Liver (tissue), 9 donors: ENCODE measurements around the gene RGS12. TPM values are rescaled to one million over a fixed set of nuclear protein-coding genes. Genes with fewer than 3 reads are reported as not detected.

Experiments used
- DNase-seq: peaks from one replicate; pipeline ENCODE4 v3.0.0-alpha.2; 2017; ENCODE audit warnings: low spot score
- H3K27ac ChIP-seq, 2 donors: one replicate each; pipeline ENCODE4 v1.7.0; 2013; ENCODE audit warnings: inconsistent platforms in 2 of 2, low read length in 2 of 2, control low read depth in 1 of 2, low read depth in 1 of 2, mild to moderate bottlenecking in 1 of 2
- H3K27me3 ChIP-seq, 4 donors: one replicate each; pipeline versions ENCODE4 v1.6.1 to v1.7.0; 2013; ENCODE audit warnings: low read length in 3 of 4, inconsistent platforms in 1 of 4, mild to moderate bottlenecking in 1 of 4, moderate library complexity in 1 of 4; ENCODE audit not compliant: control insufficient read depth in 4 of 4, insufficient read depth in 4 of 4
- H3K36me3 ChIP-seq, 4 donors: one replicate each; pipeline versions ENCODE4 v1.6.1 to v1.7.0; 2013; ENCODE audit warnings: low read length in 3 of 4, mild to moderate bottlenecking in 3 of 4, low read depth in 1 of 4, moderate library complexity in 1 of 4; ENCODE audit not compliant: control insufficient read depth in 4 of 4, insufficient read depth in 3 of 4
- H3K4me1 ChIP-seq, 4 donors: one replicate each; pipeline versions ENCODE4 v1.6.1 to v1.7.0; 2013; ENCODE audit warnings: low read length in 3 of 4, mild to moderate bottlenecking in 3 of 4, moderate library complexity in 1 of 4; ENCODE audit not compliant: control insufficient read depth in 4 of 4, insufficient read depth in 4 of 4
- H3K4me3 ChIP-seq, 3 donors: one replicate each; pipeline versions ENCODE4 v1.6.1 to v1.7.0; 2013; ENCODE audit warnings: low read length in 3 of 3, control low read depth in 1 of 3, low read depth in 1 of 3, mild to moderate bottlenecking in 1 of 3
- H3K9ac ChIP-seq, 2 donors: one replicate each; pipeline ENCODE4 v1.7.0; 2013; ENCODE audit warnings: low read length in 2 of 2, mild to moderate bottlenecking in 2 of 2, moderate library complexity in 2 of 2, control low read depth in 1 of 2, low read depth in 1 of 2
- H3K9me3 ChIP-seq, 4 donors: one replicate each; pipeline versions ENCODE4 v1.6.1 to v1.7.0; 2013; ENCODE audit warnings: low read length in 3 of 4; ENCODE audit not compliant: control insufficient read depth in 4 of 4
- ATF3 ChIP-seq: IDR thresholded peaks from 2 replicates; pipeline ENCODE4 v1.6.1; 2016; ENCODE audit warnings: antibody characterized with exemption
- CTCF ChIP-seq: fragments of 150-350 bp; IDR thresholded peaks from 2 replicates; pipeline ENCODE4 v1.5.1; 2017; ENCODE audit warnings: improper control_type of control experiment, low read depth, low read length; ENCODE audit not compliant: missing input control
- EGR1 ChIP-seq, 2 donors: IDR thresholded peaks; 2 replicates each; pipeline ENCODE4 v1.6.1; 2016 to 2018; ENCODE audit warnings: antibody characterized with exemption in 2 of 2, low read depth in 2 of 2
- FOXA1 ChIP-seq: IDR thresholded peaks from 2 replicates; pipeline ENCODE4 v1.6.1; 2016; ENCODE audit warnings: antibody characterized with exemption
- FOXA2 ChIP-seq: IDR thresholded peaks from 2 replicates; pipeline ENCODE4 v1.6.1; 2016; ENCODE audit warnings: antibody characterized with exemption
- GABPA ChIP-seq, 2 donors: IDR thresholded peaks in 1 of 2; conservative IDR thresholded peaks in 1 of 2; 2 replicates each; pipeline ENCODE4 v1.6.1; 2016; ENCODE audit warnings: antibody characterized with exemption in 2 of 2, mild to moderate bottlenecking in 1 of 2, moderate library complexity in 1 of 2
- HNF4A ChIP-seq, 2 donors: conservative IDR thresholded peaks; 2 replicates each; pipeline ENCODE4 v1.6.1; 2016; ENCODE audit warnings: antibody characterized with exemption in 2 of 2, mild to moderate bottlenecking in 2 of 2
- HNF4G ChIP-seq: IDR thresholded peaks from 2 replicates; pipeline ENCODE4 v1.6.1; 2016; ENCODE audit warnings: antibody characterized with exemption
- JUND ChIP-seq, 2 donors: IDR thresholded peaks; 2 replicates each; pipeline ENCODE4 v1.6.1; 2016; ENCODE audit warnings: antibody characterized with exemption in 2 of 2
- MAX ChIP-seq: IDR thresholded peaks from 2 replicates; pipeline ENCODE4 v1.6.1; 2016; ENCODE audit warnings: antibody characterized with exemption
- NR2F2 ChIP-seq: IDR thresholded peaks from 2 replicates; pipeline ENCODE4 v1.6.1; 2016; ENCODE audit warnings: antibody characterized with exemption
- RAD21 ChIP-seq, 2 donors: IDR thresholded peaks; 2 replicates each; pipeline ENCODE4 v1.6.1; 2016; ENCODE audit warnings: antibody characterized with exemption in 2 of 2, mild to moderate bottlenecking in 2 of 2
- RXRA ChIP-seq, 2 donors: IDR thresholded peaks; 2 replicates each; pipeline ENCODE4 v1.6.1; 2017 to 2018; ENCODE audit warnings: antibody characterized with exemption in 2 of 2, mild to moderate bottlenecking in 1 of 2
- SP1 ChIP-seq: IDR thresholded peaks from 2 replicates; pipeline ENCODE4 v1.6.1; 2018; ENCODE audit warnings: antibody characterized with exemption, mild to moderate bottlenecking
- TAF1 ChIP-seq: conservative IDR thresholded peaks from 2 replicates; pipeline ENCODE4 v1.6.1; 2016; ENCODE audit warnings: antibody characterized with exemption, mild to moderate bottlenecking
- YY1 ChIP-seq: IDR thresholded peaks from 2 replicates; pipeline ENCODE4 v1.6.1; 2016; ENCODE audit warnings: antibody characterized with exemption, mild to moderate bottlenecking
- ZBTB33 ChIP-seq: IDR thresholded peaks from 2 replicates; pipeline ENCODE4 v1.6.1; 2016; ENCODE audit warnings: antibody characterized with exemption
- WGBS: extraction: QIAGEN DNeasy Blood & Tissue Kit; methylation state at CpG from one replicate; pipeline ENCODE4 v1.1.7; 2013; 5-methylcytosine and 5-hydroxymethylcytosine counted together
- polyA plus RNA-seq, 2 donors: library from polyadenylated mRNA; stranded (reverse) in 1 of 2; unstranded in 1 of 2; fragments of 200-250 nt in 1 of 2; fragments of >200 nt in 1 of 2; fragmentation: Nextera tagmentation in 1 of 2; extraction: Ambion mirVana in 1 of 2; gene quantifications; one replicate each; pipeline versions ENCODE4 v1.2.1 to v1.2.3, GENCODE V29; 2013 to 2015
- total RNA-seq, 2 donors: library from RNA; depleted of rRNA; stranded (reverse); fragments of >200 nt; gene quantifications; one replicate each; pipeline ENCODE4 v1.2.3, GENCODE V29; 2014
- donor health status: healthy.
- donor health status: healthy.
- donor health status: healthy.
- donor health status: healthy.
- donor health status: healthy.

The RGS12 gene
- total and polyA plus RNA-seq, 4 donors: 6.4 to 23.2 (median 11.5) TPM

GRCh38 chr4:3257556-3258482, 35.0 kb upstream of the RGS12 start:
- peak; percentile 30 for DNase-seq
- Histone ChIP-seq H3K36me3 (peaks cover 0 to 3% (median 0%) of the 10 kb centered on the region in 4 donors), H3K27ac (no peak overlapping the region), H3K9ac (no peak overlapping the region), H3K9me3 (no peaks in the 10 kb centered on the region), H3K27me3 (no peaks in the 10 kb centered on the region), H3K4me1 (no peaks in the 10 kb centered on the region), H3K4me3 (no peak overlapping the region)
- 88% methylated on average over 29 of the region's 29 CpGs for WGBS
- TF ChIP-seq YY1 (no peak), RXRA (IDR thresholded peaks at IDR 0.05) (no peak), GABPA (IDR thresholded peaks at IDR 0.05 in 1 of 2, conservative IDR thresholded peaks at IDR 0.05 in 1 of 2) (no peak), CTCF (no peak), HNF4A (conservative IDR thresholded peaks at IDR 0.05) (no peak), ZBTB33 (no peak), TAF1 (no peak), HNF4G (no peak), EGR1 (IDR thresholded peaks at IDR 0.05; ENCODE audit: low read depth in 2 of 2) (no peak), JUND (IDR thresholded peaks at IDR 0.05) (no peak), MAX (no peak), SP1 (no peak)

GRCh38 chr4:3261411-3262207, 31.2 kb upstream of the RGS12 start:
- Histone ChIP-seq H3K4me1 (no peaks in the 10 kb centered on the region), H3K9me3 (no peaks in the 10 kb centered on the region), H3K4me3 (no peak overlapping the region), H3K27me3 (no peaks in the 10 kb centered on the region), H3K9ac (no peak overlapping the region), H3K36me3 (no peaks in the 10 kb centered on the region), H3K27ac (no peak overlapping the region)
- DNase-seq: no peak
- no peak for TF ChIP-seq SP1
- TF ChIP-seq FOXA1: no peak
- TF ChIP-seq FOXA2: no peak
- TF ChIP-seq RAD21 (IDR thresholded peaks at IDR 0.05): no peak
- no peak for TF ChIP-seq ZBTB33
- no peak for TF ChIP-seq HNF4G
- TF ChIP-seq HNF4A (conservative IDR thresholded peaks at IDR 0.05): no peak
- TF ChIP-seq TAF1: no peak
- TF ChIP-seq ATF3: no peak
- no peak for TF ChIP-seq GABPA (IDR thresholded peaks at IDR 0.05 in 1 of 2, conservative IDR thresholded peaks at IDR 0.05 in 1 of 2)
- no peak for TF ChIP-seq NR2F2
- no peak for TF ChIP-seq MAX
- no peak for TF ChIP-seq EGR1 (IDR thresholded peaks at IDR 0.05; ENCODE audit: low read depth in 2 of 2)
- TF ChIP-seq JUND (IDR thresholded peaks at IDR 0.05): no peak
- TF ChIP-seq CTCF: no peak
- TF ChIP-seq RXRA (IDR thresholded peaks at IDR 0.05): no peak
- WGBS: 89% methylated on average over 35 of the region's 35 CpGs
